ACHN (cell line): ENCODE results near the gene IFTAP.

Source experiments
- DNase-seq: peaks from one replicate; pipeline ENCODE4 v3.0.0-alpha.2; 2015
- in situ Hi-C: cut with HindIII; loops from 2 replicates; pipeline ENCODE4 v1.10.0; 2017; ENCODE audit warnings: low sequenced_read_pairs, low pct_ligation_motif_present, low pct_unique_long_range_greater_than_20kb

The IFTAP gene

DNA sequence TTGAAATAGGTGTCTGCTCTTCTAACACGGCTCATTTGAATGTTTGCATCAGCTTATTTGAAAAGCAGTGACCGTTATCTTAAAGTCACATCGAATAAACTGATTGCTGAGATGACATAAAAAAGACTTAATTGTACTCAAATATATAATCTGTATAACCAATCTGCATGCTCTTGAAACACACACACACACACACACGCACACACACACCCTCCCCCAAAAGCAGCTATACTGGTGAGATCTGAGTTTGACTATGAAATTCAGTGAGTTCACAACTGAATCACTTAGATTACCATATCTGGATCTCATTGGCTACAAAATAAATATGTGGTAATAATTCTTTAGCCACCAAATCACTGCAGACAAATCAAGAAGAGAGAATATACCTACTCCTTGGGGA is 3.8 kb upstream of the IFTAP start:
- no peak for DNase-seq
- in situ Hi-C loops = no loop called here

DNA sequence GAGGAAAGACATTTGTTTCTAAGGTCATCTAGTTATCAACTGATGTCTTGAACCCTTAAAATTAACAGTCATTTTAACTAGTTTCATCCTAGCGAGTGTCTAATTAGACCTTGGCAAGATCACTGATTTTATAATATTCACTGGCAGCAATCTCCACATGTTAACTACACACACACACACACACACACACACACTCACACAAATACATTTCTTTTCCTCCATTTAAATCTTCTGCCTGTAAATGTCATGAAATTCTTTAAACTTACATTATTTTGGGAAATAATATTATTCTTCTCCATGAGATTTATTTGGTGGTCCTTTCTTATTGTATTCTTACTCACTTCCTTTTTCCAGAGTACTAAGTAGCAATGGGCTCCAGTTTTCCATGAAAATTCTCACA is 2.9 kb upstream of the IFTAP start:
- no peak for DNase-seq
- in situ Hi-C loops = no loop called here

DNA sequence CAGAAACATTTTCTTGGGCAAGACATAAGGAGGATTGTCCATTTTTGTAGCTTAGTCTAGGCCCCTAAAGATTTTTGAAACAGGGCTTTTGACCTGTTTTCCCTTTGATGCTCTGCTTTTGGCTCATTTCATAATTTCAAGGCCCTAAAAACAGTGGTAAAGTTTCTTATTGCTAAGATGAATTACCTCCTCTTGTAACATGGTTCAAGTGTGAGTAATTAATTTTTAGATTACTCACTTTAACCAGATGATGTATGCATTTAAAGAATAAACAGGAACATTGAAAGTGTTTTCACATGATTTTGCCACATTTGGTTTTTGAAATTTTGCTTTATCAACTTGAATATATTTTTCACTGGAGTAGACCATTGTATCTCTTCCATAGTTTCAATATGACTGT is 2.6 kb downstream of the IFTAP start:
- in situ Hi-C loops = no loop called here
- no peak for DNase-seq

DNA sequence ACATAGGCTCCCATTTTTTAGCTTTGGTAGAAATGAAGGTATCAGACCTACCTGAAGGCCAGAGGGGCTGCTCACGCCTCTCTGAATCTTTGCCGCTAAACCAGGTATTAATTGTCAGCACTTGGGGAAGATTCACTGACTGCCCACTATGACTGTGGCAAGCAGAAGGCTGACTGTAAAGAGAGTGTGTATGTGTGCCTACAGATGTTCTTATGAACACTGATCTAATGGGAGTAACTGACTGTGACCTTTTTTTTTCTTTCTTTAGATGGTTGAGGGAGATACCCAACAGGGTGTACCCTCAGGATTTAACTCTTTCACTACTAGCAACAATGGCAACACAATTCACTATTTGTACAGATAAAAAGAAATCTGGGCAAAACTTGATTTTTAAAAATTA is 3.7 kb downstream of the IFTAP start, which contains the start of gene RAG2:
TSS of gene RAG2 (minus strand) at position 186 of the 400 bp plus-strand sequence. CDS start 4,068 bp downstream, outside the sequence.
- in situ Hi-C loops = no loop called here
- DNase-seq = no peak

DNA sequence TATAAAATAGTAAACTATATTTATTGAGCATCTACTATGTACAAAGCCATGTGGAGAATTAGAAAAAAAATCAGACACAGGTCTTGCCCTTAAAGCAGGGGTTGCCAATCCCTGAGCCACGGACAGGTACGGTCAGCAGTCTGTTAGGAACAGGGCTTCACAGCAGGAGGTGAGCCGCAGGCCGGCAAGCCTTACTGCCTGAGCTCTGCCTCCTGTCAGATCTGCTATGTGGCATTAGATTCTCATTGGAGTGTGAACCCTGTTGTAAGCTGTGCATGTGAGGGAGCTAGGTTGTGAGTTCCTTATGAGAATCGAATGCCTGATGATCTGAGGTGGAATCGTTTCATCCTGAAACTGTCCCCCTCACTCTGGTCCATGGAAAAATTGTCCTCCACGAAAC is 5.9 kb downstream of the IFTAP start:
- in situ Hi-C loops = no loop called here
- no peak for DNase-seq

DNA sequence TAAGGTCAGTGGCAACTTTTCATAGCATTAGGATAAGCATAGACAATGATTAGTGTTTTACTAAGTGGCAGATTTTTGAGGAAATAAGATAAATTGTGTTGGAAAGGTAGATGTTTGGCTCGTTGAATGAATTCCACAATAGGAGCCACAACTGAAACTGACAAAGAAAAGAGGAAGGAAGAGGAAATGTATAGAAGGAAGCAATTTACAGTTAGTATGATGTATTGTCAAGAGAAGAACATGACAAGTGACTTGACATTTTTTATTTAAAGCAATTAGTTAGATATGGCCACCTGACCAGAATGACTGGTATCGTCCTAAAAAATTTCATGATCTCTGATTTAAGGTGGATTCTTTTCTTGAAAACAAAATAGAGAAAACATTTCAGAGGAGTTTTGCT is 6.9 kb downstream of the IFTAP start:
- in situ Hi-C loops = no loop called here
- no peak for DNase-seq

DNA sequence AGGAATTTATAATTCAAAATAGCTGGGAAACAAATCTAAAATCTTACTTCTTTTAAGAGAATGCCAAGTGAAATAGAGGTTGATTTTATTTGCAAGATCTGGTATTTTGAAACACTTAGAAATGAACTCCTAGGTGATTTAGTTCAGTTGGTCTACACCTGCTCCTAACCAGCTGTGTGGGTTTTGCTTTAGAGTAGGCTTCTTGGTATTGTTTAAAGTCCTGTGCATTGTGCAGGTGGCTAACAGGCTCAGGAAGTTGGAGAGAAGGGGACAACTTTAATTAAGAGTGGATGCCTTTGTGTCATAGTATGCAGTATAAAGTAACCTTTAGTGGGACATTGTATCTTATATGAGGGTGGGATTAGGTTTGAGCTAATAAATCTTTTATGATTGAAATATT is 7.8 kb downstream of the IFTAP start:
- in situ Hi-C loops = no loop called here
- DNase-seq = no peak

DNA sequence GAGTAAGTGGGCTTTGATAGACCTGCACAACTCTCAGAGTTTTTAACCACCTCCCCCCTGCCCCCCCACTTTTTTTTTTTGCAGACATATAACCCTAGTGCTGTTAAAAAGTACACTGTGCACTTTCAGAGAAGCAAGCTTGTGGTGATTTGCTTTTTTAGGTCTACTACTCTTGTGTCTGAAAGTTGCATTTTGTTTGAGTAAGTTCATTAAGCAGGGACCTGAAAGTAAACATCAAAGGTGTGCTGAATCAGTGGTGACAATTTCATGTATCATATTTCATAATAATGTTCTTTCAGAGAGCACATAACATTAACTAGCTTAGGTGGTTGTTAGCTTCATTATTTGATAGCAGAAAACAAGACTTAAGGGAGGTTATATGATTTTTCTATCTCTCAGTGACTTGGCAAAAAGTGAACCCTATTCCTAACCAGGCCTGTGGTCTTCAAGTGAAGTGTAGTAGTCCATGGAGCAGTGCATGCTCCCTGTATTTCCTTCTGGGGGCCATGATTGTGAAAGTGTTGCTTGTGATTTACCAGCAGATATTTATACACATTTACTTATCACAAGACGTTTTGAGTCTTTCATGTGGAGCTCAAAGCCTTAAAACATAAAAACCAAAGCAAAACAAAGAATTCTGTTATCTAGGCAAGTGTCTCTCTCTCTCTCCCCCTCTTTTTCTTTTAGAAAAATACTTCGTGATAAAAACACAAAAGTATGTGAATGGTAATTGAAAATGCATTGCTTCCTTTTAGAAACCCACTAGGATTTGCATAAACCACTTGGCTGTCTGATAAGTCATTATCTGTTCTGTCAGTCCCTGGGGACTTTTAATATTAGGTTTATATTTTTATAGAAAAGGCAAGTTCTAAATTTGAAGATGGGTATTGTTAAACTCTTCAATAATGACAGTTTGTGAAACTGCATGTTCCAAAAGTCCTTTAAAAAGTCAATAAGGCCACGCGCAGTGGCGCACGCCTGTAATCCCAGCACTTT is 11.2 kb downstream of the IFTAP start:
- DNase-seq = no peak
- in situ Hi-C loops = no loop called here

DNA sequence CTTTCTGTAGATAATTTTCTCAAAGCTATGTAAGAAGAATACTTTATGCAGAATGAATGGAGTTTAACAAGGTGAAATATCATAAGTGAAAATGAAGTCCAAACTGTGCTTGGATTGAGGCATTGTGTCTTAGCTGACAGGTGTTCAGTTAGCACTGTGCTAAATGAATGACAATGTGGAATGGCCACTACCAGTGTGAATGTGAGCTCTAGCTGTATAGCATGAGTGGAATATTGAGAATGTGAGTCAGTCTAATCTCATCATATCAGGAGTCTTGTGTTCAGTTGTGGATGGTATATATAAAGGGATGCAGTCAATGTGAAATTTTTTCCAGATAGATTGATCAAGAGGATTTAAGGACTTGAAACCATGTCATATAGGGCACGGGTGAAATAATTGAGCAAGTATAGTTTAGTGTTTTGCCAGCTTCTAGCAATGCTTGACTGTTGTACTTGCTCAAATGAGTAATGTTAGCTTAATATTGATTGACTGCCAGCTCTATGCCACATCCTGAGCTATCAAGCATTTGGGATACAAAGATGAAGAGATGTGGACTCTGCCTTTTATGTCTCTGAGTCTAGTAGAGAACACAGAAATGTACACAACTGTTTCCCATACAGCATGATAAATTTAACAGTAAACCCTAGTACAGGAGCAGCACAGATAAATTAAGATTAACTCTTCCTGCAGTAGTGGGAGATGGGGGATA is 14.3 kb downstream of the IFTAP start:
- in situ Hi-C loops = no loop called here

DNA sequence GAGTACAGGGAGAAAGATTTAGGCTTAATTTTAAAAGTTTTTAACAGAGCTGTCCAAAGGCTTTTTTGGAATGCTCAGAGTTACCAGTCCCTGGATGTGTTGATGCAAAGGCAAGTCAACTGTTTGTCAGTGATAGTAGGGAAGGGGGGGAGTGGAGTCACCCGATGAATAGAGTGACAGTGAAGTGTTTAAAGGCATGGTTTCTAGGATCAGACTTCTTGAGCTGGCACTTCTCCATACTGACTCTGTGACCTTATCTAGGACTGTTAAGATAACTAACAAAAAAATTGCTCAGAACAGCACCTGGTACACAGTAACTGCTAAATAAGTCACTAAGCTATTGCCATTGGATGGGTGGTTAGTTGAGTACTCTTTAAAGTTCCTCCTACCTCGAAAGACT is 15.1 kb downstream of the IFTAP start:
- in situ Hi-C loops = no loop called here

More for the DNA sequence above, 14.3 kb downstream of the IFTAP start:
- no peak for DNase-seq

DNA sequence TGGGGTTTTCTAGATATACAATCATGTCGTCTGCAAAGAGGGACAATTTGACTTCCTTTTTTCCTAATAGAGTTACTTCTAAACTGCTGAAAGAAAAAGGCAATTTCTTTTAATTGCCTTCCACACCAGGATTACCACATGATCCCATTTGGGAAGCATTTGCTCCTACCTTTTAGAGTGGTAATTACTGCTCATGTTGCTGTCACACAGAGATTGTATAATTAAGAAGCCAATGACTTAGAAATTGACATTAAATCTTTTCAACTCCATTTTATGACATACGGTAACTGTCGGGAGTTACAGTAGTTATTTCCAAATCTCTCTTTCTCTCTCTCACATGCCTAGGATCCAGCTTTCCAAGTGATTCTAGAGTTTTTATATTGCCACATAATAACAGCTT is 21.5 kb downstream of the IFTAP start:
- in situ Hi-C loops = no loop called here
- DNase-seq = no peak

More for the DNA sequence above, 15.1 kb downstream of the IFTAP start:
- no peak for DNase-seq

DNA sequence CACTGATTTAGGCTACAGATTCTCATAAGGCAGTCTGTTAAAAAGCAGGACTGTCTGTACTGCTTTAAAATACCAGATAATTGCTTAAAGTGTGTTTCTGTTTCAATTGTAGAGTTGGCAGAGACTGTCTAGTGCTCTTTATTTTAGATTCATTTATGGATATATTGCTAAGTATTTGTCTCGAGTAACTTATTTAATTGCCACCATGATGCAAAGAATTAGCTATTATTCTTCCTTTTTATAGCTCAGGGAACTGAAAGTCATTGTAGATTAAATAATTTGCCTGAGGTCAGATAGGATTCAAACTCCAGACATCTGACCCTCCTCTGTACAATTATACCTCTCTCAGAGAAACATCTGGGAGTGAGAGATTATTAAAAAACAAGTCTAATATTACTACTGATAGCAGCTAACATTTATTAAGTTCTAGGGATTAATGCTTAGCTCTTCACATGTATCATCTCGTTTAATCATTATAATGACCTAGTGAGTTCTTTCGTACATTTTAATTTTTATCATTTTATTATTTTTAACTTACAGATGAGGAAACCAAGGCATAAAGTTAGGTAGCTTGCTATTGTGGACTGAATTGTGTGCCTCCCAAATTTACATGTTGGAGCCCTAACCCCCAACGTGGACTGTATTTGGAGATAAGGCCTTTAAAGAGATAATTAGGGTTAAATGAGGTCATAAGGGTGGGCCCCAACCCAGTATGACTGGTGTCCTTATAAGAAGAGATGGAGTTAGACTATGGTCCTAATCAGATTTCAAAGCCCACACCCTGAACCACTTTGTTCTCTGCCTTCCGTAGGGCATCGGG is 23.5 kb downstream of the IFTAP start:
- in situ Hi-C loops = no loop called here
- DNase-seq = no peak

DNA sequence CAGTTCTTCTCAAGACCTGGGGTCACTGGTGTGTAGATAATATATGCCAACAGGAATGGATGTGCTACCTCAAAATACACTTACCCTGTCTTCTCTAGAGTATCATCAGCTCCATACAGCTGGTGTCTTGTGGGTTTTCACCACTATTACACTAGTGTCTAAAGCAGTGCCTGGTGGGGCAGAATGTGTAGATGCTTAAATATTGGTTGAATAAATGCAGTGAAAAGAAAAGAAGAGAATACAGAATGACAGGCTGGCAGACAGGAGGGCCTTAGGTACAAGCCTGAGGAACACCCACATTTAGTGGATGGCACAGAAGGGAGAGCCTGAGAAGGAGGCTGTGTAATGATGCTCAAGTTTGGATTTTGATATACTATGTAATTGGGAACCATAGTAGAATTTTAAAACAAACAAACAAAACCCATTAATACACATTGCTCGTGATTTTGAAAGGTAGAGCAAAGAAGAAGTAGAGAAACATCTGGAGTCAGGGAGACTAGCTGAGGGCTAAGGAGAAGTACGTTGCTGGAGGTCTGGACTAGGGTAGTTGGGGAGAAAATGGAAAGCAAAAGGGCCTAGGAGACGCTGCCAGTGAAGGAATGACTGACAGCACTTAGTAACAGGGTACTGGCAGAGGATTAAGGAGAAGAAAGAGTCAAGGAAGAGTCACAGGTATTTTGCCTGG is 24.2 kb downstream of the IFTAP start:
- no peak for DNase-seq
- in situ Hi-C loops = no loop called here

DNA sequence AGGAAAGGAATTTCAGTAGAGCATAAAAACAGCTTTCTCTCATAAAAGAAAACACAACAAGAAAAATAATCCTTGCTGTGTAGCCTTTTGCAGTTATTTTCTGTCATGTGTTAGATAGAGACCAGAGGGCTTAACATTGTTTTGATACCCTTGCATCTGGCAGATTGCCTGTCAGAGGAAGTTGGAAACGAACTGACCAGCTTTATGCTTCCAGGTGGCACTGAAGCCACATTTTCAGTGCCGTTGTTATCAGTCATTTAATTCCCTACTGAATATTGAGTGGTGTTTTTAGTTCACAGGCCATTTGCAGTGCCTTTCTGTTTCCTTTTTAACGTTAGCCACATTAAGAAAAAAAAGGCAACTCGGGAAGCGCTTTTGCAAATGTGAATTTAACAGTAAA is 25.2 kb downstream of the IFTAP start:
- DNase-seq = no peak
- in situ Hi-C loops = no loop called here

DNA sequence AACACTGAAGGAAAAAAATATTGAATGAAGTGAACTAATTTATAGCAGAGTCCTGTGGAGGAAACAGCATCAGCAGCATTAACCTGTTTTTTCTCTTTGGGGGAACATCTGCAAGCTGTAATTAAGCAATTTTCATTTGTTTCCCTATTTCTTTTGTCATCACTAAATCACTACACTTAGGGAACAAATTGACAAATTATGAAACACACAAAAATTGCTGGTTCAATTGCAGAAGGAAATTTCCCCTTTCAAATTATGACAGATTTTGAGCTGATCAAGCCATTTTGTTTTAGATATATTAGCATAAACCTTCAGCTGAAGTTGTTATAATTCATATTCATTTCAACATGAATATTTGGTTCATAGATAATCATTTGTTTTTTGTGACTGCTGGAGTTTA is 25.9 kb downstream of the IFTAP start:
- in situ Hi-C loops = no loop called here
- DNase-seq = no peak

DNA sequence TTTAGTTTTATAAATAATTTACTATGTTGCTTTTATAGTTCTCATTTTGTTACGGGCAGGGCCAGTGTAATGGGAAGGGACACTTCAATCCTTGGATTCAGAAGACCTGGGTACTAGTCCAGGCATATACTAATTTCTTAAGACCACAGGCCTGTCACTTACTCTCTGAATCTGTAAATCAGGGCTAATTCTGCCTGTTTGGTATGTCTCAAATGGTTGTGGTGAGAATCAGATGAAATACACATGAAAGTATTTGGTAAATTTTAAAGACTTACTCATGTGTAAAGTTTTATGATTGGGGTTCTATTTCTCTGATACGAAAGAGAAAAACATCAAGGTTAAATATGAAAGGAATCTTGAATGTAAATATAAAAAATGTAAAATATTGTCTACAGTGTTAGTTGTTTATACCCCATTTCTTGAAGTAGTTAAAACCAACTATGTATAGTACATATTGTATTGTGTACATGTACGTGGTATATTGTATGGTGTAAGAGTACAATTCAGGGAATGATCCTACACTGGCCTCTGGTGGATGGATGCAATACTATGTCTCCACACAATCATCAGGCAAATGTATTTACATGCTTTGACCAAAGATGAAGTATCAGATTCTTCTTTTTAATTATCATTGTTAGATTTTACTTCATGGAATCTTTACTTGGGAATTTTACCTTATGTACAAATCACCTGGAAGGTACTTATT is 28.3 kb downstream of the IFTAP start:
- peak; percentile 50 for DNase-seq
- in situ Hi-C loops = no loop called here

DNA sequence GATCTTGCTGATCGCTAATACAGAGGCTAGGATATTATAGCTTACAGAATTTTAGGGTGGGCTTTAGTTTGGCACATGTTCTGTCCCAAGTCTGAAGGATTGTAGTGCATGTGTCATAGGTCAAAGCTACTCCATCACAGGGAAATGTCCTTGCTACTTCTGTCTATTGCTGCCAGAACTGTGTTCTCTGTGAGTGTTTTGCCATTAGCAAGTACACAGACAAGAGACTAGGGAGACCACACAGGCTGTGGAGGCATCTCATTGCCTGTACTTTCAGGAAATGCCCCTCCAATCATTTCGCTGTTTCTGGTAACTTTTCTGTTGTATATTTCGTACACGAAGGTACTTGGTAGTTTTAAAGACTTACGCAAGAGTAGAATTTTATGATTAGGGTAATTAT is 29.2 kb downstream of the IFTAP start:
- DNase-seq = no peak
- in situ Hi-C loops = no loop called here

DNA sequence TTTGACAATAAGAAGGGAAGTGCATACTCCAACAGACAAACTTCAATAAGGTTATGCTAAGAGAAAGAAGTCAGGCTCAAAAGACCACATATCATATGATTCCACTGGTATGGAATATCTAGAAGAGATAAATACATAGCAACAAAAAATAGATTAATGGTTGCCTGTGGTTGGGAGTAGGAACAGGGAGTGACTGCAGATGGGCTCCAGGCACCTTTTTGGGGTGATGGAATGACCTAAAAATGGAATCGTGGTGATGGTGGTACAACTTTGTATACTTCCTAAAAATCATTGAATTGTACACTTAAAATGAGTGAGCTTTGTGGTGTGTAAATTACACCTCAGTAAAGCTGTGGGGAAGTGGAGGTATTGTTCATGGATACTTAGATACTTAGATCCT is 32.7 kb downstream of the IFTAP start:
- in situ Hi-C loops = no loop called here
- DNase-seq = no peak
